Body of pancreas (tissue), 4 donors: ENCODE measurements around the gene C3orf20.

Experiments
- CTCF ChIP-seq, 7 experiments: fragments of 450-650 bp in 4 of 7; fragments of 200-600 bp in 3 of 7; sonication (generic) in 3 of 7; IDR thresholded peaks; one replicate each; pipeline ENCODE4 v1.5.1; 2016 to 2019; ENCODE audit warnings: antibody characterized with exemption in 7 of 7
- POLR2A ChIP-seq, 3 donors: fragments of 450-650 bp; IDR thresholded peaks; one replicate each; pipeline ENCODE4 v1.6.1; 2016; ENCODE audit warnings: antibody characterized with exemption in 3 of 3, mild to moderate bottlenecking in 2 of 3

- TF ChIP-seq CTCF (IDR thresholded peaks at IDR 0.05) (no peak), POLR2A (IDR thresholded peaks at IDR 0.05) (no peak)
These were observed 28.8 kb upstream of the C3orf20 start for GRCh38 chr3:14646131-14646573.
